HG03558 (cell line): ENCODE data around the gene PIGQ.

Experiments
- ATAC-seq: cut with Tn5 transposase; IDR thresholded peaks from one replicate; pipeline ENCODE4 v1.9.1; 2021; ENCODE audit warnings: moderate number of reproducible peaks; ENCODE audit not compliant: unreplicated experiment; ENCODE audit errors: extremely low read depth

PIGQ gene

GRCh38 chr16:533391-534123 lies 36.2 kb upstream of the PIGQ start:
- ATAC-seq = no peak

DNA sequence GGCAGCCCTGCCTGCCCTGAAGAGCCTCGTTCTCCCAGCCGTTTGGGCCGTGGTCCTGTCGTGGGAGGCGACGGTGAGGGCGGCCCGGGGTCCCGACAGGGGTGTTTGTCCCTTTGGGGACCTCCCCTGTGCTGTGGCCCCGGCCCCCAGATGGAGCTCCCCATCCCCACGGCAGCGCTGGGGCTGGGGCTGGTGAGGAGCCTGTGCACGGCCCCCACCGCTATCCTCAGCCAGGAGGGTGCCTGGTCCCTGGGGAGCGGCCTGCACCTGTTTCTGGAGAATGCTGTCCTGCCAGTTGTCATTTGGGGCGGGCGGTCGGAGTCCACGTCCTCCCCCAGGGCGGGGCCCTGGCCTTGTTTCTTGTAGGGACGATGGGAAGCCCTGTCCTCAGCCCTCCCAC lies 35.6 kb upstream of the PIGQ start:
- no peak for ATAC-seq

GRCh38 chr16:534856-535445 lies 34.8 kb upstream of the PIGQ start:
- ATAC-seq = no peak

DNA sequence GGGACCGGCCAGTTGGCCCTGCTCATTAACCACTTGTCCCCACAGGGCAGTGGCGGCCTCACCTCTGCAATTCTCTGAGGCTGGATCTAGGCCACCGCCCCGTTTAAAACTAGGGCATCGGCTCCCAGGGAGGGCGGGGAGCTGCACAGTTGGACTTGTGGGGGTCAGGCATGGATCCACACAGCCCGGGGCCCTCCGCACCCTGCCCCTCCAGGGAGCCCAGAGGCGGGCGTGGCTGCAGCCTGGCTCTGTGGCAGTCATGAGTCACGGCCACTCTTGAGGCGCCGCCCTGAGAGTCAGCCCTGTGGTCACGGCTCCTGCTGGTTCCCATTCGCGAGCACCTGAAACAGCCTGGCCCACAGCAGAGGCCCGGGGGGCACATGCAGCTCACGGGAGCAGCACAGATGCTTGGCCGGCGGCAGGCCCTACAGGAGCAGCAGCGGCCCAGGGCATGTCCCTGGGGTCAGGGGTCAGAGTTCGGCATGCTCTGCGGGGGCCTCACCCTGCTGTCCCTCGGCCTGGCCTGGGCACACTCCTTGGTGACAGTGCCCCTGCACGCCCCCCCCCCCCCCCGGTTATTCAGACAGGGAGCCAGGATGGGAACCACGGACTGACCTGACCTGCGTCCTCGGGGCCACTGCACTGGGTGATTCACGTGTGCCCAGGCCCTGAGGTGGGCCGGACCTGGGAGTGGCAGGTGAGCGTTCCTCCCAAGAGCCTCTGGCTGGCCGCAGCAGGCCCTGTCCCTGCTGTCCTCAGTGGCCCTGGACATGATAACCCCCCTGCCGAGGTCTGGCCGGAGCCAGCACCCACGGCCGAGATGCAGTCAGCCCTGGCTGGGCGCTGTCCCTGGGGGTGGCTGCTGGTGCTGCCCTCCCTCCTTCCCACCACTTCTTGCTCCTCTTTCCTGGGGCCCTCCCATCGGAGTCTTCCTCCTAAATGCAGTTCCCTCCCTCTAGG lies 34.0 kb upstream of the PIGQ start:
- ATAC-seq = no peak

DNA sequence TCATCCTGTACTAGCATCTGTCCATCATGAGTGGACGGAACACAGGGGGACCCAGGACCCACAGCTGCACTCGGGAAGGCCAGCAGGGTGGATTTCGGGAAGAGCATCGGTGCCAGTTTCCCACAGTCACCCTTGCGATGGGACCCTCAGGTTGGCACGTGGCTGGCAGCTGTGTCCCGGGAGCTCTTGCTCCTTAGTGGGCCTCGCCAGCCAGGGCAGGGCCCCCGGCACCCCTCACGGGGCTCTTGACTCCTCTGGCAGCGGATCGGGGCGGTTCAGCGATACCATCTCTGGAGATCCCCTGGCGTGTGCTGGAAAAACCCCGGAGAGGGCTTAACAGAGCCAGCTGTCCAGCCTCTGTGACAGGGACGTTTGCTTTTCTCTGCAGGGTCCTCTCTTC lies 33.0 kb upstream of the PIGQ start:
- ATAC-seq = no peak

DNA sequence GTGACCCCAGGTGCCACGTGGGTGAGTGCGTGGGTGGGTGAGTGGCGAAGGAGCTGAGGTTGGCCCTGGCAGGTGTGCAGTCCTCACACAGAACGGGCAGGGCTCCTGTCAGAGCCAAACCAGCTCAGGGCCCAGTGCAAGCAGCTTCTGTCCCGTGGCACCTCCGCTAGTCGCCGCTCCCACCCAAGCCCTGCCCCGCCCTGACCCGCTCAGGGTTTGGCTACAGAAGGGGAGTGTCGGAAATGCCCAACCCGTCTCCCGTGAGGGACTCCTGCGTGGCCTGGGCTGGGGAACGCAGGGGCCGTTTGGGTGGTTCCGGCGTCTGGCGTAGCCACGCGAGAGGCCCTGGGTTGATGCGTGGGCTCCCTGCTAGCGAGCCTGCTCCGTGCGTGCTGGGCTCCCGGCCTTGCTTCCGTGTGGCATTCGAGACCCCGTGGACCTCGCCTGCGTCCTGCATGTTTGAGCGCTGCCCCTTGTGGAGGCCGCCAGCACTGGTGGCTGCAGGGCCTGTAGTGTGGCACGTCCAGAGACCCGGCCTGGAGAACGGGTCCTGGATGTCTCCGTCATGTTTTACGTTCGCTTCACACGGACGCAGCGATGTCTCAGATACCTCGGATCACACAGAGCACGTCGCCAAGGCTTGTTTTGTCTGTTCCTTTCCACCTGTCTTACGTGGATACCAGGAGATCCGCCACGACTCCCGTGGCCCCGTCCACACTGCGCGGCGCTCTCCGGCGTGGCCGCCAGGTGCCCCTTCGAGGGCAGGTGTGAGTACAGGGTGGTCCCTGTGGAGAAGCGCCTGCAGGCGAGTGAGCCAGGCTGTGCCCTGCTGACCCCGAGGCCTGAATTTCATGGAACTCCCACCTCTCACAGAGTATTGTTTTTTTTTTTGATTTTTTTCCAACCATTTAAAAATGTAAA lies 32.1 kb upstream of the PIGQ start:
- ATAC-seq = no peak

- ATAC-seq = no peak
These were observed 29.8 kb upstream of the PIGQ start for GRCh38 chr16:539901-540530.

DNA sequence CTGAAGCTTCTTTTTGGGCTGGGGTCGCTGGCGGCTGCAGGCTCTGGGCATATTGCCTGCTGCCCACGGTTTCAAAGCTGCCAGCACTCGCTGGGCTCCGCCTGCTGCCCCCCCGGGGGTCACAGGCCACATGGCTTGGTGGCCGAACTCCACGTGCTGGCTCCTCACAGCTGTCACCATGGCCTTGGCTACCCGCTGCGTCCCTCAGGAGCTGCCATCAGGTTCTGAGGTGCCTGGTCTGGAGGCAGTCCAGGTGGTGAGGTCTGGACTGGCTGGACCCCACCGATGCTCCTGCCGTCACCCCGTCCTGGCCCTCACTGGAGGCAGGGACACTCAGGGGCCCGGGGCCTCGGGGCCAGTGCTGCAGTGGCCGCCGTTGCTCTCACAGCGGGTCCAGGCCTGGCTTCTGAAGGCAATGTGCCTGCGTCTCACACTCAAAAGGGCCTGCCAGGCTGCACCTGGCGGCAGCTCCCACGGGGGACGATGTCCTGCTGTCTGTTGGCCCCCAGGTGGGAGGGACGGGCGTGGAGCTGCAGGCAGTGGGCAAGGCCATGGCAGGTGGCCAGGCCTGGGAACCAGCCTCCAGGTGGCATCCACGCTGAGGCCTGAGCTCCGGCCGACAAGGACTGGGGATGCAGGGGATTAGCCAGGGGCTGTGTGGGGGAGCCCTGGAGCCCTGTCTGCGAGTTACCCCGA lies 29.0 kb upstream of the PIGQ start:
- ATAC-seq = no peak

DNA sequence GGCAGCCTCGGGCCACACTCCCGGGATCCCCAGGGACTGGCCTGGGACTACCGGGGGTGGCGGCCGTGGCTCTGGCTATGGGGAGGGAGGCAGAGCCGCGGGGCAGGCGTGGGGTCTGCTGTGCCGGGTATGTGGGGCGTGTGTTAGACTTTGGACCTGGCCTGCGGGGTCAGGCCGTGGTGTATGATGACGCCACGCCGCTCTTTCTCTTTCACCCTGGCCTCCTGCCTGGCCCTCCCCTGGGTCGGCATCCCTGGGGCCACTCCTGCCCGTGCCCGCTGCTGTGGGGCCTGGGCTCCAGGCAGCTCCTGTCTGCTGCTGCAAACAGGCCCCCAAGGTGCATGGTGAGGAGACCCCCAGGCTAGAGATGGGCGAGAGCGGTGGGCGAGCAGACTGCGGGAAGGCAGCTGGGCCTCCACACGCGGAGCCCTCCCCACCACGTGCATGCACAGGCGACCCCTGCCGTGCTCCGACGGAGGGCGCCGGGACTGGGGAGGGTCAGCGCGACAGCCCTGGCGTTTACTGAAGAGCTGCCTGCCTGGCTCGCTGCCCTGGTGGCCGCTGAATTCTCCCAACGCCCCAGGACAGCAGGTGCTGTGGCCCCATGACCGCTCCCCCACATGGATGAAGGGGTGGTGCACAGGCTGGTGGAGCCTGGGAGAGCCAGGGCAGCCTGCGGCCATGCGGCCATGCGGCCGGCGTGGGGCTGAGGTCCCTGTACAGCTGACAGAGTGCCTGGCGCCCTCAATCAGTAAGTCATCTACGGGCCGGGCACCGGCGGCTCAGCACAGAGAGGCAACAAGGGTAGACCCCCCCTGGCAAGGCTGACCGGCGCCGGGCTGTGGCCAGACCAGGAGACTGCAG lies 26.2 kb upstream of the PIGQ start:
- no peak for ATAC-seq

DNA sequence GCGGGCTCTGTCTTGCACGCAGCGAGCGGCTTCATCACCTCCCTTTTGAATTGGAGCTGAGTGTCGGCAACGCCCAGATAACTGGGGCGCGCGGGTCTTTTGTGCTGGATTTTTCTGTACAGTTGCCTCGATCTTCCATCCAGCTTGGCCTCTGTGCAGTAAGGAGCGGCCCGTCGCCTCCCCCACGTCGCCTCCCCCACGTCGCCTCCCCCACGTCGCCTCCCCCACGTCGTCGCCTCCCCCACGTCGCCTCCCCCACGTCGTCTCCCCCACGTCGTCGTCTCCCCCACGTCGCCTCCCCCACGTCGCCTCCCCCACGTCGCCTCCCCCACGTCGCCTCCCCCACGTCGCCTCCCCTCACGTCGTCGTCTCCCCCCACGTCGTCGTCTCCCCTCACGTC lies 25.3 kb upstream of the PIGQ start:
- ATAC-seq = no peak

DNA sequence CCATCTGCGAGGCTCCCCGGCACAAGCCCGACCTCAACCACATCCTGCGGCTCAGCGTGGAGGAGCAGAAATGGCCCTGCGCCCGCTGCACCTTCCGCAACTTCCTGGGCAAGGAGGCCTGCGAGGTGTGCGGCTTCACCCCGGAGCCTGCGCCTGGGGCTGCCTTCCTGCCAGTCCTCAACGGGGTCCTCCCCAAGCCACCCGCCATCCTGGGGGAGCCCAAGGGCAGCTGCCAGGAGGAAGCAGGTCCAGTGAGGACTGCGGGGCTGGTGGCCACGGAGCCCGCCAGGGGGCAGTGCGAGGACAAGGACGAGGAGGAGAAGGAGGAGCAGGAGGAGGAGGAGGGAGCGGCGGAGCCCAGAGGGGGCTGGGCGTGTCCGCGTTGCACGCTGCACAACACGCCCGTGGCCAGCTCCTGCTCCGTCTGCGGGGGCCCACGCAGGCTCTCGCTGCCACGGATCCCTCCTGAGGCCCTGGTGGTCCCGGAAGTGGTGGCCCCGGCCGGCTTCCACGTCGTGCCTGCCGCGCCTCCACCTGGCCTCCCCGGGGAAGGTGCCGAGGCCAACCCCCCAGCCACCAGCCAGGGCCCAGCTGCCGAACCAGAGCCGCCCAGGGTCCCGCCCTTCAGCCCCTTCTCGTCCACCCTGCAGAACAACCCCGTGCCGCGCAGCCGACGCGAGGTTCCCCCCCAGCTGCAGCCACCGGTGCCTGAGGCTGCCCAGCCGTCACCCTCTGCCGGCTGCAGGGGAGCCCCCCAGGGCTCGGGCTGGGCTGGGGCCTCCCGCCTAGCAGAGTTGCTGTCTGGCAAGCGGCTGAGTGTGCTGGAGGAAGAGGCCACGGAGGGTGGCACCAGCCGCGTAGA lies 22.6 kb upstream of the PIGQ start:
- no peak for ATAC-seq

DNA sequence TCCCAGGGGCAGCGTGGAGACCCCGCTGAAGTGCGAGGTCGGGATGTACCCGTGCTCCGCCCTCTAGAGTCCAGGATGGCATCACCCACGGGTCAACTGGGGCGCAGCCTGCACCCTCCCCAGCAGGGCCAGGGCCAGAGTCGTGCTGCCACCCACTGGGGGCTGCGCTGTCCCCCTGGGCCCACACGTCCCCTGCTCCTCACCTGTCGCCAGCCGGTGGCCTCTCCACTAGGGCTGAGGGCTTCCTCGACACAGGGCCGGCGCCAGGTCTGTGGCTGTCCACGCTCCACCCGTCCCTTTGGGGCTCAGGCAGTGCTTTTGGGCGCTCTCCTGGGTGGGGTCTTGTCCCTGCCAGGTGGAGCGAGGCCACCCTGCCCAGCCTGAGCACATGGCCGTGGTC lies 21.2 kb upstream of the PIGQ start:
- ATAC-seq = no peak

GRCh38 chr16:549544-550263 lies 20.1 kb upstream of the PIGQ start:
- ATAC-seq = no peak

DNA sequence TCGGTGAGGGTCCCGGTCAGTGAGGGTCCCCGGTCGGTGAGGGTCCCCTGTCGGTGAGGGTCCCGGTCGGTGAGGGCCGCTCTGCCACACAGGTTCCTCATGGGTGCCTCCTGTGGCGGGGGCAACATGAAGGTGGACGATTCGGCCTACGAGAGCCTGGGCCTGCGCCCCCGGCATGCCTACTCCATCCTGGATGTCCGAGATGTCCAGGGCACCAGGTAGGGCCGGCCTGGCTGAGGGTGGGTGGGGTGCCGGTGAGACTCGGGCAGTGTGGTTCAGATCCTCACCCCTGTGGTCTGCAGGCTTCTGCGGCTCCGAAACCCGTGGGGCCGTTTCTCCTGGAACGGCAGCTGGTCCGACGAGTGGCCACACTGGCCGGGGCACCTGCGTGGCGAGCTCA lies 18.6 kb upstream of the PIGQ start:
- no peak for ATAC-seq

GRCh38 chr16:552171-552570 lies 17.6 kb upstream of the PIGQ start:
- ATAC-seq = no peak

- no peak for ATAC-seq
These were observed 16.0 kb upstream of the PIGQ start for GRCh38 chr16:553601-554296.
